ENCODE measurements around the gene ANXA8.
"Not testable (repeated sequence)": the region's sequence is repeated elsewhere in the genome, so short reads cannot be mapped to it uniquely, and the experiment has no call there.

ANXA8 gene, protein sequence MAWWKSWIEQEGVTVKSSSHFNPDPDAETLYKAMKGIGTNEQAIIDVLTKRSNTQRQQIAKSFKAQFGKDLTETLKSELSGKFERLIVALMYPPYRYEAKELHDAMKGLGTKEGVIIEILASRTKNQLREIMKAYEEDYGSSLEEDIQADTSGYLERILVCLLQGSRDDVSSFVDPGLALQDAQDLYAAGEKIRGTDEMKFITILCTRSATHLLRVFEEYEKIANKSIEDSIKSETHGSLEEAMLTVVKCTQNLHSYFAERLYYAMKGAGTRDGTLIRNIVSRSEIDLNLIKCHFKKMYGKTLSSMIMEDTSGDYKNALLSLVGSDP

DNA sequence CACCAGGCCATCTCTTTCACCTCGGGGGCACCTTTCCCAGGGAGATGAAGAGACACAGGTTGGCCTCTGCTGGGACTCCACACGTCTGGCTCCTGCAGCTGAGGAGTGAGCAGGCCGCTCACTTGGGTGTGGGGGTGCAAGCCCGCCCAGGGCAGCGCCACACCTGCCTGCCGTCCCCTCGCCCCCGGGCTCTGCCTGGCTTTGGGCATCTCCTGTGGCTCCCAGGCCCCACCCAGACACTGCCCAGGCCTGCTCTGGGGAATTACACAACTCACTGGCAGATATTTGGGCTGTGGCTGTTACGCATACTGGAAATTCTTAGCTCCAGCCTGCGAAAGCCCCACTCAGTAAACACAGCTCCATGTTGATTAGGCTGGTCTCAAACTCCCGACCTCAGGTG, at the start of gene ANXA8:
ANXA8 (minus strand) TSS at position 193 of the 400 bp plus-strand sequence; CDS start at position 11, 182 bp downstream.
- ATAC-seq = not testable (repeated sequence)

DNA sequence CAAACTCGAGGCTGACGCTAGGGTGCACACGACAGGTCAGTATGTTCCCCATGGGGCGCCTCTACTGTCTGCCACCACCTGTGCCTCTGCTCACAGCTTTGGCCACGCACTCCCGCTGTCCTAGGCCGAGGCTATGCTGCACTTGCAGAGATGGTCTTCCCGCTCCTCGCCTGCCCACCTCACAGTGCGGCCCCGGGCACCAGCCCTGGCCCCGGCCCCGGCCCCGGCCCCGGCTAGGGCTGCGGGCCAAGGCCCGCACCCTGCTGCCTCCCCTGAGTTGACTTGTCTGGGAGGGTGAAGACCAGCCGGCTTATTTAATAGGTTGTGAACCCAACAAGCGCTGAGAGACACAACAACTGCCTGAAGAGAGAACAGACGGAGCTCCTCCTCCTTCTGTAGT, 39.6 kb upstream of the ANXA8 start, which contains the start of gene AGAP9:
AGAP9 (minus strand) TSS at position 164 of the 400 bp plus-strand sequence; CDS start at position 52, 112 bp downstream.
- not testable (repeated sequence) for ATAC-seq

DNA sequence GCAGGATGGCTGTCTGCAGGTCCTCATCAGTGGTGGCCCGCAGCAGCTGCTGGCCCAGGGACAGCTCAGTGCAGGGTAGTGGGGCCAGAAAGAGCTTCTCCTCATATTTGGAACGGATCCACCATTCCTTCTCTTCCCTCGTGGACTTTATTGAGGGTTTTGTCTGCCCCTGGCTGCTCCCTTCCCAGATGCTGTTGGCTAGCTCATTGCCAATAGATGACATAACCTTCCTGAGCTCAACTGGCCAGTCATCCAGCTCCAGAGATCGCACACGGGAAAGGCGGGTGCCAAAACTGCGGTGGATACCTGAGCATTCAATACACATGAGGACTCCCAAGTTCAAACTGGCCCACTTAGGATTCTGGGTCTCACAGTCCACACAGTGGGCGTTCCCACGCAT, 18.4 kb upstream of the ANXA8 start:
- not testable (repeated sequence) for ATAC-seq

DNA sequence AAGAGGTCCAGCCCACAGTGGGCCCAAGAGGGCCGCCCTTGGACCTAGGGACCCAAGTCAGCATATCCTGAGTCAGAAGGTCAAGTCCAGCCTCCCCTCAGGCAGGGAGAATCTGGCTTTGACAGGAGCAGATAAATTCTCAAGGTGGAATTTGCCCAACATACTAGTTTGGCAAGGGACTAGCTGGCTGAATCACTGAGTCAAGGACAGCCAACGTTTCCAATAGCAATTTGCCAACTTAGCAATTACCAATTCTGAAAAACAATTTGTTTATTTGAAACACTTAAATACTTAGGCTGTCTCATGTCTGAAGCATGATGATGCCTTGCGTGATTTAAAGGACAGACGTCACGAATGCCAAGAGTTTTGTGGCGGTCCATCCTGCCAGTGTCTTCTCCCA, 10.3 kb upstream of the ANXA8 start:
- ATAC-seq = not testable (repeated sequence)

DNA sequence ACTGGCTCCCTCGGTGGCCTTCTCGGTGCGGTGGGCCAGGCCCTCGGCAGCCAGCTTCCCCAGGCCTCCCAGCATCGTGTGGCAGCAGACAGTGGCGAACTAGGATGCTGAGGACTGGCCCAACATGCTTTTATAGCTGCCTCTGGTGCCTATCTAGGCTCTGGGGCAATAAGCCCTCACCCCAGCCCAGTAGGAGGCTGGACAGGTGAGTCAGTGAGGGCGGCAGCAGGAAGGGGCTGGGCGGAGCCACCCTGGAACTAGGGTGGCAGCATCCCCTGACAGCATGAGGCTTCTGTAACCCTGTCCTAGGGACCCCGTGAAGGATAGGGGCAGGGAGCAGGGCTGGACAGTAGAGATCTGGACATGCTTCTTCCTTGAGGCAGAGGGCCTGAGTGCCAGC, 7.7 kb upstream of the ANXA8 start, which contains the start of gene FAM25G:
FAM25G (minus strand) TSS at position 101 of the 400 bp plus-strand sequence; CDS start at position 75, 26 bp downstream.
- ATAC-seq = not testable (repeated sequence)

DNA sequence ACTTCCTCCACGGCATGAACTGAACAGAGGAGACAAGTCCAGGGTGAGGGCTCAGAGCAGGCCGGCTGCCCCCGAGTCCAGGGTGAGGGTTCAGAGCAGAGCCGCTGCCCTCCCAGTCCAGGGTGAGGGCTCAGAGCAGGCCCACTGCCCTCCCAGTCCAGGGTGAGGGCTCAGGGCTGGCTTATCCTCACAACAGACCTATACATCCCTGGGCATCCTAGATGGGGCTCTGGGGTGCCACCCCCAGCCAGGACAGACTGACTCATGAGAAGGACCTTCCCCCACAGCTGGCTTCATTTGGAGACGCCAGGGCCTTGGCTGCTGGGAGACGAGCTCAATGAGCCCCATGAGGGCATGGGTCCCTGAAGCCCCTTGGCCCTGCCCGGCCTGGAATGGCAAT, 5.7 kb upstream of the ANXA8 start:
- not testable (repeated sequence) for ATAC-seq

DNA sequence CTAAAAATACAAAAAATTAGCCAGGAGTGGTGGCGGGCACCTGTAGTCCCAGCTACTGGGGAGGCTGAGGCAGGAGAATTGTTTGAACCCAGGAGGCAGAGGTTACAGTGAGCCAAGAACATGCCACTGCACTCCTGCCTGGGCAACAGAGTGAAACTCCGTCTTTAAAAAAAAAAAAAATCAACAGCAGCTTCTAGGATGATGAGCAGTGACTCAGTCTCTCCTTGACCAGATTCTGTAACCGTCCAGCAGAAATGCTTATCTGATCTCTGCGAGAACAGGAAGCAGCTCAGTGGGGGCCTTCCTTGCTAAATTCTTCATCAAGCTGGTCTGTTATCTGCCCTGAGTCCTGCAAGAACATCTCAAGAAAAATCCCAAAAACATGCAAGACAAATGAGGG, 2.0 kb upstream of the ANXA8 start:
- not testable (repeated sequence) for ATAC-seq

DNA sequence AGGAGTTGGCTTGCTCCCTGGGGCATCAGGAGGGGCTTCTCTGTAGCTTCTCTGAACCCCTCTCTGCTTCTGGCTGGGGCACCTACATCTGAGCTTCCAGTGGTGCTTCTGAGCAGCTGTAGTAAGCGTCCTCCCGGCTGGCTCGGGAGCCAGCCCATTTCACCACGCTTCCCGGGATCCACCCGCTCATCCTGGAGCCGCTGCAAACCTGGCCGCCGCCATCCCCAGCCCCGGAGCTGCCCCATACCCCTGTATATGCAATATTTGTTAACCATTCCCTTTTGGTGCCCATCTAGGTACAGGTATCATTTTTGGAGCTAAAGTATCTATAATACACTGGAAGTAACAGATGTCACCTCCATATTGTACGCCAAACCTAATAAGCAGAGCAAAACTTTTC, 871 bp upstream of the ANXA8 start:
- not testable (repeated sequence) for ATAC-seq

DNA sequence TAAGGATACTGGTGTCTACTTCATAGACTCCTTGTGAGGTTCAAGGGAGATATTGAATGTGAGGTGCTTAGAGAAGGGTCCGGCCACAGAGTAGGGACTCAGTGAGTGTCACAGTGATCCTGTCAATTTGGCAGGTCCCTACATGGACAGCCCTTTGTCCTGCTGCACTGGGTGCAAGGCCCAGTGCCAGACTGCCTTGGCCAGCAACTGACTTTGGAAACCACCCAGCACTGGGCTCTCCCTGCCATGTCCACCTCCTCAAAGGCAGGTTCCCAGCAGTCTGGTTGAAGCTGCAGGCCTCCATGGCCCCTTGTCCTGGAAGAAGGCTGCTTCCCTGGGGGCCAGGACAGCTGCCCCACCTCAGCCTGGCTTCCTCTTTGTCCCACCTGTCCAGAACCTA, 1.5 kb downstream of the ANXA8 start:
- not testable (repeated sequence) for ATAC-seq

DNA sequence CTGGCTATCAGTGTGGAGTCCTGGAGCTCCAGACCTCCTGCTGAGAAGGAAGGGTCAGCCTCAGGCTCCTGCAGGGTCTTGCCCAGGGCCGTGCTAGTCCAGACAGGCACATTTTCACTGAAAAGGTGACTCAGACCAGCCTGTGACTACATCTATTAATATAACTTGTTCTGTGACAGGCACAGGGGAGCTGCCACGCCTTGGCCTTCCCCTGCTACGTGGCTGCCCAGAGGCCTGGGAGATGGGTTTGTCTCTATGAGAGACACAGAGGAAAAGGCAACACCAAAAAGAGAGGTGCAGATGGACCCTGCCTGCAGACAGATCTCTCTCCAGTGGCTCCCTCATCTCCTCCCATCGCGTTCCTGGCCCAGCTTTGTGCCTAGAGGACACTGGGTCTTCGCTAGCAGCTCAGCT, 2.1 kb downstream of the ANXA8 start:
- ATAC-seq = peak; percentile 55; the same call in 2 of the 3 replicates

DNA sequence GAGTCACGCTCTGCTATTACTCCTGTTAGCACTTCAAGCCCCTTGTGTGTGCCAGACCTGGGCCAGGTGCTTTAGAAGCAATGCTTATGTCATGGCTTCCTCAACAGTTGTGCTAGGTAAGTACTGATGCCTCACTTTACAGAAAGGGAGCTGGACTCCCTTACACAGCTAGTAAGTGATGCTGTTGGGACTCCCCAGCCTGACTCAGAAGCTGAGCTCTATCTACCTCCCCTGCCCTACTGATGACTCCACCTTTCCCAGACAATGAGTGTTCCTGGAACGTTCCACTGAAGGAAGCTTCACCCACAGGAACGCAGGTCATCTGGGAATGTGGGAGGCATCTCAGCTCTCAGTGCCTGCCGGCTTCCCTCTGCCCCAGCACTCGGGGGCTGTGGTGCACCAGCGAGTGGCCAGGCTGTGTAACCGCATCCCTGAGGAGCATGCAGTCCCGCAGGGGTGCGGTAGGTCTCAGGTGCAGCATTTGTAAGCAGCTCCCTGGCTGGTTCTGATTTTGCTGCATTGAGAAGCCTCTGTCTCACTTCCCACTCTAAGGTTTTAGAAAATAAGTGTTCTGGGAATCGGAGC, 2.6 kb downstream of the ANXA8 start:
- peak; percentile 91 for ATAC-seq

DNA sequence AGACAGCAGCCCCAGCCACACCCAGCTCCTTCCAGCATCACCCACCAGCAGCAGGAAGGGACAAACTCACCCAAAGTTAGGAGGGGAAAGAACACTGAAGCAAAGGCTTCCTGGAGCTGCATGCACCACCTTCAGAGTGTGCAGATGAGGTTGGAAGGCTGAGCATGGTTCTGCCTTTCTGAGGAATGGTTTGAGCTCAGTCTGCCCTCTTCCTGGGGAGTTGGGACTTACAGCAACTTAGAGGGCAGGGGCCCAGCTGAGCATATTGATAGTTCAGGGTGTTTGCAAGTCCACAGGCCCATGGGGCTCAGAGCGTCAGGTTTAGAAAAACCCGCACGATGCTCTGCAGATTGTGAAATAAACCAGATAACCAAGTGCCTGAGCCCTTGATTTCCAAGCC, 3.8 kb downstream of the ANXA8 start:
- ATAC-seq = peak; percentile 48

DNA sequence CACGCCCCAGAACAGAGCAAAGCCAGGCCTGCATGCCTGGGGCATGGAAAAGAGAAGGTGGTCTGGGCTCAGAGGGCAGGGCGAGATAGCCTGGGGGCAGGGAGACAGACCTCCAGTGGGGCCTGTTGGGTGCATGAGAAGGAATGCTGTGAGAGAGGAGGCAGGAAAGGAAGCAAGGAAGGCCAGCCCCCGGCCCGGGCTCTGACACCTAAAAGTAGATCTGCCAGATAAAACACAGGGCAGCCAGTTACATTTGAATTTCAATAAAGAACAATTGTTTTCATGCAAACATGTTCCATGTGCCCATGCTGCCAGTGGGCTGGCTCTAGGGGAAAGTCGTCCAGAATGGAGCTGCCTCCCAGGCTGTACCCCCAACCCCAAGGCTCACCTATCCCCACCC, 5.8 kb downstream of the ANXA8 start:
- not testable (repeated sequence) for ATAC-seq

DNA sequence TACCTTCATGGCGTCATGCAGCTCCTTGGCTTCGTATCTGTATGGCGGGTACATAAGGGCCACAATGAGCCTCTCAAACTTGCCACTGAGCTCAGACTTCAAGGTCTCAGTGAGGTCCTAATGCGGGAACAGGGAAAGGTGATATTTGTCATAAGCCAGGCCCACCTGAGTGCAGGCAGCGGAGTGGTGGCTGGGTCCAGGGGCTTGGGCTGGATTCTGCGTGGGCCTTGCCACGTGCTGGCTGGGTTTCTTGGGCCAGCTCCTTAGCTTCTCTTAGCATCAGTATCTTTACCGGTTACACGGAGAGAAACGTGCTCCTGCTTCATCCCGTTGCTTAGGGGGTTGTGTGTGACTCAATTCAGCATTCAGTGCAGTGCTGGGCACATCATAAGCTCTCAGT, 6.8 kb downstream of the ANXA8 start:
- not testable (repeated sequence) for ATAC-seq

DNA sequence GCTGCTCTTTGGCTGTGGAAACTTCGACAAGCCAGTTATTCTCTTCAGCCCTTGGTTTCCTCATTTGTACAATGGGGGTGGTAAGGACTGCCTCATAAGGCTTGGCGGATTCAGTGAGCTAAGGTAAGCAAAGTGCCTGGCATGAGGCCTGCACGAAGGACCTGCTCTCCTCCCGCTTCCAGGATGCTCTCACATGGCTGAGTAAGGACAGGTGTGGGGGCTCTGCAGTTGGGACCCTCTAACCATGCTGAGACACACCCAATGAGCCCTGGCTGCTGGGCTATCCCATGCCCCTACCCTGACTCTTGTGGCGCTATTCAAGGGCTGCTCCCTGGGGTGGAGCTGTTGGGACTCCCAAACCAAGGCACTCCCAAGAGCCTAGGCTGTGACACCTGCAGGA, 8.8 kb downstream of the ANXA8 start:
- ATAC-seq = not testable (repeated sequence)

DNA sequence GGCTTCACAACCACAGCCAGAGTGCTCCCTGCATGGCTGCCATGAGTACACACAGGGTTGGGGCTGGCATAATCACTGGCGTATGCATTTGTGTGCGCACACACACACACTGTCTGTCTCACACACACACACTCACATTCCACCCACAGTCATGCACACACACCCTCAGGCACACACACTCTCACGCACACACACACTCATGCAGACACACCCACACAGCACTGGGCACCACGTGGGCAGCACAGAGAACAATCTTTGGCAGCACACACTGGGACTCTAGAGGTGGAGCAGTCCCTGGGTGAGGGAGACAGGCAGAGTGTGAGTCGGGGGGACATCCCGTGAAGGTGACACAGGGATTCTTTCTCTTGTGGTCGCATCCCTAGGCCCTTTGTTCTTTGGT, 10.4 kb downstream of the ANXA8 start:
- ATAC-seq = not testable (repeated sequence)

DNA sequence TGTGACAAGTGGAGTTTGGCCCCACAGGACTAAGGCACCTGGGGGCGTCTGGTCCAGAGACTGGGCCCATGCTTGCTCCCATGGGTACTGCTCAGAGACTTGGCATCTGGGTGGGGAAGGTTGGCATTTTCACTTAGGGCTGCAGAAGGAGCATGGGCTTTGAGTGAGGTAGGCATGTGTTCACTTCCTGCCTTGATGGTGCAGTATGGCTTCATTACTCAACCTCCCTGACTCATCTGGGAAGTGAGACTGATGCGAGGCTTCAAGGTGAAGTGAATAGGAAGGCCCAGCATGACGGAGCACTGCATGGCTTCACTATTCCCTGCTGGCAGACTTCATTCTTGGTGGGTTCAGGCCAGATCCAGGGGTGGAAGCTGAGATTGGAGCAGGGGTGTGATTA, 11.3 kb downstream of the ANXA8 start:
- ATAC-seq = peak; percentile 54; the same call in 2 of the 3 replicates

DNA sequence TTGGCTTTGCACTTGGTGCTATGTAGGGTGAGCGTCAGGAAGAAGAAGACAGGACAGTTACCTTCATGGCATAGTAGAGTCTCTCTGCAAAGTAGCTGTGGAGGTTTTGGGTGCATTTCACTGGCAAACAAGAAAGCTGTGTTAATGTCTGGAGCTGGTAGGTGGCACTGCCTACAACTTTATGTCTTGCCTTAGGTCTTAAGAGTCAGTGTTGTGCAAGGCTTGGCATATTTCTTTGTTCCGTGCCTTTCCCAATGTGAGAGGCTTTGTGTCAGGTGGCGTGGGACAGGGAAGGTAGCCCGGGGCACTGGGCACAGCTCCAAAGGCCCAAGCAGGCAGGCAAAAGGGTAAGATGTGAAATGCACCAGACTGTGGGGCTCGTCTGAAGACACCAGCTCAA, 11.8 kb downstream of the ANXA8 start:
- peak; percentile 39 for ATAC-seq

DNA sequence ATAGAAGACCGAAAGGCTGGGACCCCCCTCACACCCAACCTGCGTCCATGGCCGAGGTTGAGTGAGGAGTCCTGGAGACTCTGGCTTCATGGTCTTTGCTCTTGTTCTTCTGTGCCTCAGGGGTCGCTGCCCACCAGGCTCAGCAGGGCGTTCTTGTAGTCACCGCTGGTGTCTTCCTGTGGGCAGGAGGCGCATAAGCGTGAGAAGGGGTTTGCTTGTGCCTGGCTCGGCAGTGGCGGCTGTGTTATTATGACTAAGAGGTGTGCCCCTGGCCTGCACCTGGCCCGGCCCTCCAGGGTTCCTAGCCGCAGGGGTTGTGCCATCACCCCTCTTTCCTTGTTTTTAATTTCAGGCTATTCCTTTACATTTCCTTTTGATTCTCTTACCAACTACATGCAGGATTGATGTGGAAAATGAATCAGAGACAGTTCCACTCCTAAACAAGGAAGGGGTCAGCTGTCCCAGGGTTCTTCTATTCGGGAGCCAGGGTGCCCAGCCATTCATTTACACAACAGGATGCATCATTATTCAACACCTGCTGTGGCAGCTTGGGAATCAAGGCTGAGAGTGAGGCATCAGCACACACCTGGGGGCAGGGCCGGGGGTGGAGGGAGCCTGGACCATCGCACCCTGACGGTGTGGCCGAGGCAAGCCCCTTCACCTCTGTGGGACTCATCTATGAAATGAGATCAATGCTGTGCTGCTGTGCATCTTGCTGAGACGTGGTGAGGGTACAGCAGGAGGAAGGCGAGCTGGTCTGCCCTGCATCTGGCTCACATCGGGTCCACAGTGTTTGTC, 15.0 kb downstream of the ANXA8 start:
- ATAC-seq = not testable (repeated sequence)

DNA sequence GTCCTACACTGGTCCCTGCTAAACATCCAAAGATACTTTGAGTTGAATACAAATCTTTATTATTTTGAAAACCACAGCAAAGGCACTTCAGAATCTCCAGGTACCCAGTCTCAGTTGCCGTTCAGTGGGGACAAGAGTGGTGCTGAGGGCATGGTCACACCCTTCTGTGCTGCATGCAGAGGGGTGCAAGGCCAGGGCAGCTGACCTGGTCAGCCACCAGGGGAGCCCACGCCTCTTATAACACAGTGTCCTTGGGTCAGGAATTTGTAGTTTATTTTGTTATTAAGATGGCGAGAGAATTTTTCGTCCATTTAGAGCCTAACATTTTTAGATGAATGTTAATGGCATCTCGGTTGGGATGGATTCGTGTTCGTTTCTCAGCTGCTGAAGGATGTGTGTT, 16.0 kb downstream of the ANXA8 start:
- not testable (repeated sequence) for ATAC-seq

DNA sequence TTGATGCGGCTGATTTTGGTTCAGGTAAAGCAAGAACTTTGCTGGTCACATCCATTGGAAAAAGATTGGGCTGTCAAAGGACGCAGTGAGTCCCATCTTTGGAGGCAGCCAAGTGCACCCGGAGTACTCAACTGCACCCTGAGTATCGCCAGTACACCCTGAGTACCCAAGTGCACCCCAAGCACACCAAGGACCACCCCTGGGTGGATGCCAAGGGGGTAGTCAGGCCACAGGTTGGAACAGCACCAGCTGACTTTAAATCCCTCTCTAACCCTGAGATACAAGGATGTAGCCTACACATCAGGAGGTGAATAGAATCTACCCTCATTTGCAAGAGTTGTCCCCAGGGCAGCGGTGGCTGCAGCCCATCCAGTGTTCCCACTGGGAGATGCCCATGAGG, 16.5 kb downstream of the ANXA8 start:
- ATAC-seq = not testable (repeated sequence)

DNA sequence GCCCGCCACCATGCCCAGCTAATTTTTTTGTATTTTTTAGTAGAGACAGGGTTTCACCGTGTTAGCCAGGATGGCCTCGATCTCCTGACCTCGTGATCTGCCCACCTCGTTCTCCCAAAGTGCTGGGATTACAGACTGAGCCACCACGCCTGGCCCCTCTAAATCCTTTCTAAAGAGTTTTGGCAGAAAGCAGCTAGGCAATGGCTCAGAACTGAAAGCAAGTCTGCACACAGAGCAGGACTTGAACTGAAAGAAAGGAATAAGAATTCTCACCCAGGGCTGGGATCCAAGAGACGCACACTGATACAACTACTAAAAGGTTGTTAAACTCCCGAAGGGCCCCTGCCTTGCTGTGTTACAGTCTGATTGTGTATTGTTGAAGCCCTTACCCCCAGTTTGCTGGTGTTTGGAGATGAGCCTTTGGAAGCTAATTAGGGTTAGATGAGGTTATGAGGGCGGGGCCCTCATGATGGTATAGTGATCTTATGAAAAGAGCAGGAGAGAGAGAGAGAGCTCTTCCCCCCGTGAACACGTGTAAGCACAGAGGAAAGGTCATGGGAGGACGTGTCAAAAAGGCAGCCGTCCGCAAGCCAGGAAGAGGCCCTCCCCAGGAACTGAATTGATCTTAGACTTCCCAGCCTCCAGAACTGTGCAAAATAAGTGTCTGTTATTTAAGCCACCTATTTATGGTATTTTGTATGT, 18.5 kb downstream of the ANXA8 start:
- ATAC-seq = not testable (repeated sequence)

Data from SK-N-SH treated with all-trans-retinoic acid at 6 μM for 48 hours (cell line).